ENCODE data around the gene CACNA1H.

- TF ChIP-seq CTCF (IDR thresholded peaks at IDR 0.05) (no peak), ZFX (IDR thresholded peaks at IDR 0.05; ENCODE audit: borderline replicate concordance) (no peak)
Observed at GRCh38 chr16:1151424-1152122, 1.3 kb upstream of the CACNA1H start.
